ENCODE measurements around the gene ELOVL5.
"Not testable (repeated sequence)": the region's sequence is repeated elsewhere in the genome, so short reads cannot be mapped to it uniquely, and the experiment has no call there.

Gene ELOVL5, protein sequence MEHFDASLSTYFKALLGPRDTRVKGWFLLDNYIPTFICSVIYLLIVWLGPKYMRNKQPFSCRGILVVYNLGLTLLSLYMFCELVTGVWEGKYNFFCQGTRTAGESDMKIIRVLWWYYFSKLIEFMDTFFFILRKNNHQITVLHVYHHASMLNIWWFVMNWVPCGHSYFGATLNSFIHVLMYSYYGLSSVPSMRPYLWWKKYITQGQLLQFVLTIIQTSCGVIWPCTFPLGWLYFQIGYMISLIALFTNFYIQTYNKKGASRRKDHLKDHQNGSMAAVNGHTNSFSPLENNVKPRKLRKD

DNA sequence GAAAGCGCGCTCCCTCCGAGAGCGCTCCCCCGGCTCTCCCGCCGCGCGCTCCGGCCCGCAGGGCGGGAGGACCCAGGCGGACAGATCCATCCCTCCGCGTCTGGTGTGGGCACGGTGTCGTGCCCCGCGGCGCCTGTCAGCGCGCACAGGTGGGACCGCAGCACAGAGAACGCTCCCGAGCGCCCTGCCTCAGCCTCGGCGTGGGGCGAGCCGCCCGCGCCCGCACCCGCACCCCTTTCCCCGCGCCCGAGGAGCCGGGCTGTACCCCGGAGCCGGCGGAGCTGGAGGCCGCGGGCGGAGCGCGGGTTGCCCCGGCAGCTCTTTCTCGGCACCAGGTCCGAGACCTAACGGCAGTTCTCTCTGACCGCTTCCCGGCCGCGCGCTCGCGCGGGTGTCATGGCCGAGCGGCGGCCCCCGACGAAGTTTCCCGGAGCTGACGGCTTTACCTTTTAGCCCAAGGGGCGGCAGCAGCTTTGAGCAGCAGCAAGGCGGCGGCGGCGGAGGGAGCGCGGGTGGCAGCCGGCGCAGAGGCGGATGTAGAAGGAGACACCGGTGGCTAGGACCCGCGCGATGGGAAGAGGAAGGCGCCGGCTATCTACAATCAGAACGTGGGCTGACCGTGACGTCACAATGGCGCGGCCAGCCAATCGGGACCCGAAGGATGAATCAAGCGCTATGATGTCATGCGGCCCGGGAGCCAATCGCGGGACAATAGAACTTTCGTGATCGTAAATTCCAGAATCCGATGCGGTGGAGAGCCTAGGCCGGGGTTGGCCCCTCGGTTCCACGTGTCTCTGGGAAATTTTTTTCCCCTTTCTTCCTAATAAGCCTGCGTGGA is at the start of gene ELOVL5:
ELOVL5 (minus strand) TSS at position 580 of the 838 bp plus-strand sequence. CDS start 53,251 bp downstream, outside the sequence.
- DNase-seq (ENCODE audit: low spot score) = peak; percentile 87

DNA sequence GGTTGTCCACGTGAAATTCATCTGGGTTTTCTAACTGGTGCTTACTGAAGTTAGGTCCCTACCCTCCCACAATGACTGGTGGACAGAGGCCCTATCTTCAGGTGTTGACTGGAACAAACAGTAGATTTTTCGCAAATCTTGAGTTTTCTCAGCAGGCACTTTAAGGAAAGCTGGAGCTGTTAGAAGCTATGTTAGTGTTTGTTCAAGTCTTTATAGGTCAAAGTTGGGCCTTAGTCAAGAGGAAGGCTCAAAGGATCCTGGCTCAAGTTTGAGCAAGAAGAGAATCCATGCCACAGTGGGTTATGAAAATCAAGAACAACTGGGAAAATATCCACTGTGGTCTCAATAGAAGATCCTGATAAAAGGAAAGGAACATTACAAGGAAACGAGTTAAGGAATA is 48.5 kb upstream of the ELOVL5 start:
- DNase-seq (ENCODE audit: low spot score) = no peak

DNA sequence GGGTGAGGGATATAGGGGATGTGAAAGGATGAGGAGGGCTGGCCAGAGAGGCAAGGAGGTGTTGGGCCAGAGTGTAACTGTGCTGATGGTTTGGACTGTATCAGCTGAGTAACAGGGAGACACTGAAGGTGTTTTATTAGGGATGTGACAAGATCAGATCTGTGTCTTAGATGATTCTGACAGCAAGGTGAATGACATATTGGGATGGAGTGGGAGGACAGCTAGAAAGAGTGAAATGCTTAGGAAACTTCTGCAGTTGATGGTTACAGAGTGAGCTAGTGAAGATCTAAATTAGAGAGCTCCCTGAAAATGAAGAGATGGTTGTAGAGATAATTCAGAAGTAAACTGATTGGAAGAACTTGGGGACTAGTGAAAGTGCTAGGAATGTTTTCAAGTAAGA is 47.2 kb upstream of the ELOVL5 start:
- DNase-seq (ENCODE audit: low spot score) = no peak

DNA sequence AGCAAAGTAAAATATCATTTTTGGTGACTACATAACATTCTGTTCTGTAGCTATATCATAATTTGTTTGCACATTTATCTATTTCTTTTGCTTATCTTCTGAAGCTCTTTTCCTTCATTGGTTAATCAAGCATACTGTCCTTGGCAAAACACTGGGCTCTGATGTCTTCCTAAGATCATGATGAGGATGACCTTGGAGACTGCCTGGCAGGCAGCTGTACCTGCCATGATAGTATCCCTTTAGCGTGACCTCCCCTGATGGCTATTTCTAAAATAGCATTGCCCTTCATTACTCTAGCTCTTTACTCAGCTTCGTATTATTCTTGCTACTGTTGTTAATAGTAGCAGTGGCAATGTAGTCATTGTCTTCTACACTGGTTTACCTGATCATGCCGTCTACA is 46.0 kb upstream of the ELOVL5 start:
- no peak for DNase-seq (ENCODE audit: low spot score)

DNA sequence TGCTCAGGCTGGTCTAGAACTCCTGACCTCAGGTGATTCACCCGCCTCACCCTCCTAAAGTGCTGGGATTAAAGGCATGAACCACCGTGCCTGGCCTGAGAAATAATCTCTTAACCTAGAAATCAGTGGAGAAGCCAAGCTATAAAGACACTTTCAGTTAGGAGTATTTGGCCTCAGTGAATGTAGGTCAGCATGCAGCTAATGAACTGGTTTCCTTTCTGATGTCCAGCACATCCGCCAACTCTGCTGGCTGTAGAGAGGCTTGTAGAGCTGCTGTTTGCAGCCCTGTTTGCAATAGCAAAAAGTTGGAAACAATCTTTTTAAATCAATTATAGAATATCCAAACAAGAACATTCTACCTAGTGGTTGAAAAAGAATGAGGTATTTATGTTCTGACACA is 42.4 kb upstream of the ELOVL5 start:
- no peak for DNase-seq (ENCODE audit: low spot score)

DNA sequence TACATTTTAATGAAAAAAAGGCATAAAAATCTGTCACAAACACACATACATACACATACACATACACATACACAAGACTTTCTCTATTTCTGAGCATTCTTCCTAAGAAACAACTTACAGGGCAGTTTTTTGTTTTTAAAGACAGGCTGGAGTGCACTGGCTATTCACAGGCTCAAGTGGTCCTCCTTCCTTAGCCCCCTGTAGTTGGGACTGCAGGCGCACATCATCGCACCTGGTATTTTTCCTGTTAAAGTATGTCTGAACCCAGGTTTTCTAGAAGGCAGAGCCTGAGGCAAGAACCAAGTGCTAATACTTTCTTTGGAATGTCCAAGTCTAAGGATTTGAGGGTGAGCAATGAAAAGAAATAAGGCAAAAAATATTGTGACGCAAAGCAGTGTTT is 41.3 kb upstream of the ELOVL5 start:
- DNase-seq (ENCODE audit: low spot score) = no peak

DNA sequence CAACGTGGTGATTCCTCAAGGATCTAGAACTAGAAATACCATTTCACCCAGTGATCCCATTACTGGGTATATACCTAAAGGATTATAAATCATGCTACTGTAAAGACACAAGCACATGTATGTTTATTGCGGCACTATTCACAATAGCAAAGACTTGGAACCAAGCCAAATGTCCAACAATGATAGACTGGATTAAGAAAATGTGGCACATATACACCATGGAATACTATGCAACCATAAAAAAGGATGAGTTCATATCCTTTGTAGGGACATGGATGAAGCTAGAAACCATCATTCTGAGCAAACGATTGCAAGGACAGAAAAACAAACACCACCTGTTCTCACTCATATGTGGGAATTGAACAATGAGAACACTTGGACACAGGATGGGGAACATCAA is 39.9 kb upstream of the ELOVL5 start:
- not testable (repeated sequence) for DNase-seq (ENCODE audit: low spot score)

DNA sequence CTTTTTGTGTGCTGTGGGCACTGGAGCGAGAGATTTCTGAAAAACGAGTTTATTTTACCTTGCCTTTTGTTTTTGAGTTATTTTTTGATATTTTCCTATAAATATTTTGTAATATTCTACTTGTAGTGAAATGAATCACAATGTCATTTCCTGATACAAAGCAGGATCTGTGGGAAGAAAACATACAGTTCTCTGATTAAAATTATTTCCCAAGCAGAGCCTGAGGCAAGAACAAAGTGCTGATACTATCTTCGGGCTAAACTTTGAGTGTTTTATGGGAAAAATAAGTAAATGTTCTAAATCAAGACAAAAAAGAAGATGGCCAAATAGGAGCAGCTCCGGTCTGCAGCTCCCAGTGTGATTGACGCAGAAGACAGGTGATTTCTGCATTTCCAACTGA is 33.7 kb upstream of the ELOVL5 start:
- DNase-seq (ENCODE audit: low spot score) = no peak

DNA sequence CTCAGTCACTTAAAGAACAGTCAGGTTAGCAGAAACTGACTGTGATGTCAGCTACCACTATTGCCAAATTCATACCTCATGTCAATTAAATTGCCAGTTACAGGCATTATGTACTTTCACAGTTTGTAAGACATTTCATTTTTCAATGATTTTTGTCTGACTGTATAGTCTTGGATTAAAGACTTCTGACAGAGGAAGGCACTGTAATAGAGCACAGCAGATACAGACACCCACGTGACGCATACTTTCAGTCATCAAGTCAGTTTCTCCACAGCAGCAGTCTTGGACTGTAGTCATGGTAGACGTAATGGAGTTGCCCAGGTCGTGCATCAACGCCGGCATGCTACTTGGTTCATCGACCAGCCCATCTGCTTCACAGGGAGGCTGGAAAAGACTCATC is 29.5 kb upstream of the ELOVL5 start:
- DNase-seq (ENCODE audit: low spot score) = no peak

DNA sequence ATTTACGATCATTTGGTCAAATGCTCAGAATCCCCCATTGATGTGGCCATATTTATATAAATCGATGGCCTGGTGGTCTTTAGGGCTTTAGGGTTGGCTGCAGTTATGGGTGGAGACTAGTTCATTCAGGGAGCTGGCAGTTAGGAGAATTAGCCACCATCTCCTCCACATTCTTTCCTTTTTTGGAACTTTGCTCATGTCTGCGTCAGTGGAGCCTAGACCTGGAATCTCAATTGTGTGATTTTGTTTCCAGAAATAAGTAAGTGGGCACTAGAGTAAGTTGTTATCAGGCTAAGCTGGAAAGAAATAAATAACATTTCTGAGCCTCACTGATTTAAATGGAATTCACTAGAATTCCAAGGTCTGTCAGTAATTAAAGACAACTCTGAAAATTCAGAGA is 29.0 kb upstream of the ELOVL5 start:
- no peak for DNase-seq (ENCODE audit: low spot score)

DNA sequence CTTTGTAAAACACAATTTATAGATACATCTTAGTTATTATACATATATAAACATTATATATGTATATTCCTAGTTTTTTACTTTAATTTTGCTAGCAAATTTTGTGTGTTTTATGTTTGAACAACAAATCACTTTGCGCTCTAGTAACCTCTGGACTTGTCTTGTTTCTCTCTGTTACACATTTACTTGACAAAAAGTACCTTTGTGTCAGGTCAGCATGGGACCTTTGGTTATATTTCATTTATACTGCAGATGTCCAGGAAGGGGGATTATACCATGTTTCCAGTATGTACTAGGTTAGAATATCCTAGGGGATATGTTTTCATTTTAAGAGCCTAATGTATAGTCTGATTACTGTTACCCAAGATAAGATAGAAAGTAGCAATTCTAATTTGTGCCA is 28.5 kb upstream of the ELOVL5 start:
- DNase-seq (ENCODE audit: low spot score) = no peak

DNA sequence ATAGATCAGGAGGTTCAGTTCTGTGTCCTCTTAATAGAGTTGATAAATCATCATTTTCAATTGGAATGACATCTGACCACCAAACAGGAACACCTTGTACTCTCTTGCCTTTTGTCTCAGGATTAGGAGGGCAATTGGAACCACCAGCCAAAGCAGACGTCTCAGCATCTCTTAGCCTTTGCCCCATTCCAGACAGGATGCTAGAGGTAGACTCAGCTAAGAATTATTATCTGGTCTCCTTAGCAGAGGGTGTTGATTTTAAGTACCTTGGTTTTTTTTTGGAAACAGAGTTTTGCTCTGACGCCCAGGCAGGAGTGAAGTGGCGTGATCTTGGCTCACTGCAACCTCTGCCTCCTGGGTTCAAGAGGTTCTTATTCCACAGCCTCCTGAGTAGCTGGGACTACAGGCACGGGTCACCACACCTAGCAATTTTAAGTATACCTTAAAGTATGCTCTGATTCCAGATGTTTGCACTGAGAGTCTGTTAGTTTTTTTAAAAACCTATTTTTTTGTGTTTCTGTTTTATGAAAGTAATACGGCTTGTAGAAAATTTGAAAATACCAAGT is 28.0 kb upstream of the ELOVL5 start:
- DNase-seq (ENCODE audit: low spot score) = no peak

DNA sequence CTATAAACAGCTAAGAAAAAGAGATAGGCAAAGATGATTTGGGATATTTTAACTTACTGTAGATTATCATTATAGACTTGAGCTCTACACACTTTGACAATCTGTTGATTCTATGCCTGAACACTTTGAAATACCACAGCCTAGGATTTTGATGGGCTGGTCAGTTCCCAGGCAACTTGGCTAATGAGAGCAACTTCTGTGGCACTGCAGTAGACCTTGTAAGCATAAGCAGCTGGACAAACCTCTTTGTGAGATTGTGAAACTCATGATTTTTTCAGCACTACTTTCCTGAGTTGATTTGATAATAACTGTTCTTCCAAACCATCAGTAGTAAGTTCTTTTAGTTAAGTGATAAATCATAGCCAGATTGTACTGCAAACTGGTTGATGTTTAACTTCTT is 27.1 kb upstream of the ELOVL5 start:
- no peak for DNase-seq (ENCODE audit: low spot score)

DNA sequence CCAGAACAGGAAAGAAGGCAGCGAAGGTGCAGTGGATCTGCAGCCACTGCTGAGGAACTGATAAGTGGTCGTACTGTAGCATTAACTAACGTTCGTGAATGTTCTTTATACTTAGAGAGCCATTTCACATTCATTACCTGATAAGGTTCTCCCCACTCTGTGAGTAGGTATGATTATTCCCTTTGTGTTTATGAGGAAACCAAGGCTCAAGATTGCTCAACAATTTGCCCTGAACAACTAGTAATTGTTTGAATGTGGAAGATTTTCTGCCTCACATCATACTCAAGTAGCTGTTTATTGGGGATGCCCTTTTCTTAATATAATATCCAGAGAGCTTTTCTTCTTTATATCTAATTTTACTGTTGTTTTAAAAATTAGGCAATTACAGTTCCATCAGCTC is 24.9 kb upstream of the ELOVL5 start:
- DNase-seq (ENCODE audit: low spot score) = no peak

DNA sequence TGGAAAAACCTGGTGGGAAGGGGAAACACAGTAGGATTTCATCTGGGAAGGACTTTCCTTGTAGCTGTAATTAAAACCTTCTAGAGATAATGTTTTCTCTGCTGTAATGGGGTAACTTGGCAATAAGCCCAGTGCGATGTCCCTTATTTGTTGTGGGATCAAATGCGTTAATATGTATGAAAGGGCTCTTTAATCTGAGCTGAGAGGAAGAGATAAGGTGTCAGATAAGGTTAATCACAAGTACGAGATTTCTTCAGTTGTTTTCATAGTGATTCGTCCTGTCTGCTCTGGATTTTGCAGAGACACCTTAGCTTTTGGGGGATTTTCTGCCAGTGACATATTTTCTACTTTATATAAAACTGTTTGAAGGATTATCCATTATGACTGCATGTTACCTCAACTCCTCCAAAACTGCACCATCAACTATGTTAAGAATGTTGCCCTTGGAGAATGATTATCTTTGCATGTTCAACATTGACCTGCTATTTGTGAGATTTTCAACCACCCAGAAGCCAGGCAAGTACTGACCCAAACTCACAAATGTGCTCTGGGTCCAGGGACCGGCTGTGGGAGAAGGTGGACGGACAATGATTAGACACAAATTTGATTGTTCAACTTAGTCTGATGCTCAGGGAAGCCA is 21.2 kb upstream of the ELOVL5 start:
- no peak for DNase-seq (ENCODE audit: low spot score)

DNA sequence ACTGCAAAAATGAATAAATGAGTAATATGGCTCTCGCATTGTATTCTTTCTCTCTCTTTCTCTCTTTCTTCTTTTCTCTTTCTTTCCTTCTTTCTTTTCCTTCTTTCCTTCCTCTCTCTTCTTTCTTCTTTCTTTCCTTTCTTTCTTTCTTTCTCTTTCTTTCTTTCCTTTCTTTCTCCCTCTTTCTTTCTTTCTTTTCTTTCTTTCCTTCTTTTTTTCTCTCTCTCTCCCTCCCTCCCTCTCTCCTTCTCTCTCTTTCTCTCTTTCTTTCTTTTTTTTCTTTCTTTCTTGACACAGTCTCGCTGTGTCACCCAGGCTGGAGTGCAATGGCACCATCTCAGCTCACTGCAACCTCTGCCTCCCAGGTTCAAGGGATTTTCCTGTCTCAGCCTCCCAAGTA is 20.3 kb upstream of the ELOVL5 start:
- DNase-seq (ENCODE audit: low spot score) = no peak

DNA sequence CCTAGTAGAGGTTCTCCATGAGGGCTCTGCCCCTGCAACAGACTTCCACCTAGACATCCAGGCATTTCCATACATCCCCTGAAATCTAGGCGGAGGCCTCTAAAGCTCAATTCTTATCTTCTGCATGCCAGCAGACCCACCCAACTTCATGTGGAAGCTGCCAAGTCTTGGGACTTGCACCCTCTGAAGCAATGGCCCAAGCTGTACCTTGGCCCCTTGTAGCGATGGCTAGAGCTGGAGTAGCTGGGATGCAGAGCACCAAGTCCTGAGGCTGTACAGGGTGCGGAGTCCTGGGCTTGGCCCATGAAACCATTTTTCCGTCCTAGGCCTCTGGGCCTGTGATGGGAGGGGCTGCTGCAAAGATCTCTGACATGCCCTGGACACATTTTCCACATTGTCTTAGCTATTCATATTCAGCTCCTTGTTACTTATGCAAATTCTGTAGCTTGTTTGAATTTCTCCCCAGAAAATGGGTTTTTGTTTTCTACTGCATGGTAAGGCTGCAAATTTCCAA is 17.4 kb upstream of the ELOVL5 start:
- DNase-seq (ENCODE audit: low spot score) = no peak

DNA sequence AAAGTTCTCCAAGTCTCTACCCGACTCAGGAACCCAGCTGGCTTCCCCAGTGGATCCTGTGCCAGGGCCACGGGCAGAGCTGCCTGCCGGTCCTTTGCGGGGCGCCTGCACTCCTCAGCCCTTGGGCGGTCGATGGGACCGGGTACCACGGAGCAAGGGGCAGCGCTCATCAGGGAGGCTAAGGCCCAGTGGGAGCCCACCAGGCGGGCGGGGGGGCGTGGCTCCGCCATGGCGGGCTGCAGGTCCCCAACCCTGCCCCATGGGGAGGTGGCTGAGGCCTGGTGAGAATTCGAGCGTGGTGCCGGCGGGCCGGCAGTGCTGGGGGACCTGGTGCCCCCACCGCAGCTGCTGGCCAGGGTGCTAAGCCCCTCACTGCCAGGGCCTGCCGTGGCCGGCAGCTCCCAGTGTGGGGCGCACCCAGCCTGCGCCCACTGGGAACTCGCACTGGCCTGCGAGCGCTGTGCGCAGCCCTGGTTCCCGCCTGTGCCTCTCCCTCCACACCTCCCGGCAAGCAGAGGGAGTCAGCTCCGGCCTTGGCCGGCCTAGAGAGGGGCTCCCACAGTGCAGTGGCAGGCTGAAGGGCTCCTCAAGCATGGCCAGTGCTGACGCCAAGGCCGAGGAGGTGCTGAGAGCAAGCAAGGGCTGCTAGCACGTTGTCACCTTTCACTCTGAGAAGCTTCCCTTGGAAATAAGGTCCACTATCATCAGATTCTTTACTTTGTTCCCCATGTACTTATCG is 14.8 kb upstream of the ELOVL5 start:
- no peak for DNase-seq (ENCODE audit: low spot score)

DNA sequence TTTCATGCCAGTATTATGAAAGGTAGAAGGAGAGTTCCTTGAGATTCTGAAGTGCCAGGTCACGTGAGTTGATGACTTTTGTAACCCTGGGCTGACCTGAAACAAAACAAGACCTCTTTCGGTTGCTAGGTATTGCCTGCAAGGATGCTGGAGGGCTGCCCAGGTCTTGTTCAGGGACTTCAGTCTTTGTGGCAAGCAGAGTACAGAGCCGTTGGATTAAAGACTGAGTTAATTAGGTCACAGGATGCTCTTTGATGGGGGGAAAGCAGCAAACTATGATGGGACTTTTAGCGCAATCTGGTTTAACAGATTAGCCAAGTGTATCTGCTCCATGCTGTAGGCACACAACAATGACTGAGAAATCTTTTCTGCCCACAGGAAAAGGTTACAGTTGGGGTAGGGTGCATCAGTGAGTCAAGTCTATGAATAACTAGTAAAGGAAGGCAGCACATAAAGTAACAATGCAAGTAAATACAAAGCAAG is 12.8 kb upstream of the ELOVL5 start:
- no peak for DNase-seq (ENCODE audit: low spot score)

DNA sequence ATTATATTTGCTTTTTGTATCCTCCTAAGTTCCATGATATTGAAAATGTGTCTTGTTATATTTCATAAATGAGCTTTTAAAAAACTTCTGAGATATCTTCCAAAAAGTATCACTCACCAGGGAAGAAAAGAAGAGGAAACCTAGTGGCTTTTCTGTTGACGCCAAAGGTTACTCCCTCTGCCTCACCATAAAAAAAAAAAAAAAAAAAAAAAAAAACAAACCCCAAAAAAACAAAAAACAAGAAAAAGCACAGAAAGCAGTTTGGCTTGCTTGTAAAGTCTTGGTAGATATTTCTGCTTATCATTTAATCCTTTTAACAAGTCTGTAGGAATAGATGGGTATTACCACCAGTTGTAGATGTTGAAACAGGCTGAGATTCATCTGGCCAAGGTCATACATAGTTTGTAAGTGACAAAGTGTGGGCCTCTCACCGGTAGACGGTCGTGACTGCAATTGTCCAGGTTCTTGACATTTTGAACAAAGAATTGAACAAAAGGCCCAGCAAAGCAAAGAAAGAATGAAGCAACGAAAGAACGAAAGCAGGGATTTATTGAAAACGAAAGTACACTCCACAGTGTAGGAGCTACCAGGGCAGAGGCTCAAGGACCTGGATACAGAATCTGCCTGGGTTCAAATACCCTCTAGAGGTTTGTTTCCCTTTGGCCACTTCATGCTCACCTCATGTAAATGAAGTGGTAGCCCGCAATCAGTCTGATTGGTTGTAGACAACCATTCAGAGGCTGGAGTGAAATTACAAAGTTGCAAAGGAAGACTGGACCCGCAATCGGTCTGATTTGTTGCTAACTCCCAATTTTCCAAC is 11.6 kb upstream of the ELOVL5 start:
- no peak for DNase-seq (ENCODE audit: low spot score)

DNA sequence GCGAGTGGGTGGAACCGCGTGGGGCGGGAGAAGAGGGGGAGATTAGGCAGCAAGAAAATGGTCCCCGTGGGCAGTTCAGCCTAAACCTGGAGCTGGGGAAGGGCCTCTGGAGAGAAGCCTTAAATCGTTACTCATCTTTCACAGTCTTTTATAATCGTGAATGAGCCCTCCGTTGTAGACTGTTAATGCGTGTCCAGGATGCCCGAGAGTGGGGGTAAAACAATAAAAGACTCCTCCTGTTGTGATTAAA is 11.0 kb upstream of the ELOVL5 start:
- no peak for DNase-seq (ENCODE audit: low spot score)
